Adrenal gland (tissue), 12 donors: ENCODE measurements around the gene NXN. TPM values are rescaled to one million over a fixed set of nuclear protein-coding genes. Genes with fewer than 3 reads are reported as not detected.

ENCODE experiments used
- DNase-seq, 7 donors: peaks; one replicate each; pipeline ENCODE4 v3.0.0-alpha.2; 2019 to 2020
- H3K27ac ChIP-seq, 5 donors: fragments of 200-600 bp; sonication (generic) in 4 of 5; 1 replicate in 3 of 5; 2 replicates in 2 of 5; pipeline versions ENCODE4 v1.5.1 to v1.8.0; 2016 to 2020; ENCODE audit warnings: mild to moderate bottlenecking in 1 of 5
- H3K27me3 ChIP-seq: fragments of 200-600 bp; 2 replicates; pipeline ENCODE4 v1.8.0; 2021
- H3K36me3 ChIP-seq, 2 donors: fragments of 200-600 bp; replicated peaks in 1 of 2; 1 replicate in 1 of 2; 2 replicates in 1 of 2; pipeline versions ENCODE4 v1.5.1 to v1.8.0; 2018 to 2022
- H3K4me1 ChIP-seq, 2 donors: fragments of 200-600 bp; replicated peaks in 1 of 2; 1 replicate in 1 of 2; 2 replicates in 1 of 2; pipeline versions ENCODE4 v1.5.1 to v1.8.0; 2018 to 2021
- H3K4me3 ChIP-seq, 4 donors: fragments of 200-600 bp; sonication (generic) in 3 of 4; one replicate each; pipeline ENCODE4 v1.5.1; 2016 to 2018
- H3K9me3 ChIP-seq, 3 donors: fragments of 200-600 bp; sonication (generic) in 1 of 3; replicated peaks in 1 of 3; 1 replicate in 2 of 3; 2 replicates in 1 of 3; pipeline versions ENCODE4 v1.5.1 to v1.8.0; 2016 to 2021
- CTCF ChIP-seq, 6 experiments: fragments of 450-650 bp in 4 of 6; fragments of 200-600 bp in 2 of 6; sonication (generic) in 1 of 6; IDR thresholded peaks; 1 replicate in 5 of 6; 2 replicates in 1 of 6; pipeline versions ENCODE4 v1.5.1 to v1.8.0; 2016 to 2021; ENCODE audit warnings: antibody characterized with exemption in 6 of 6, mild to moderate bottlenecking in 2 of 6, moderate library complexity in 1 of 6
- POLR2A ChIP-seq, 2 donors: fragments of 450-650 bp; IDR thresholded peaks; one replicate each; pipeline ENCODE4 v1.6.1; 2017; ENCODE audit warnings: antibody characterized with exemption in 2 of 2, mild to moderate bottlenecking in 2 of 2, moderate library complexity in 1 of 2
- WGBS, 4 donors: extraction: QIAGEN DNeasy Blood & Tissue Kit in 2 of 4; methylation state at CpG; one replicate each; pipeline versions ENCODE4 v1.1.5 to v1.1.7; 2013 to 2017; 5-methylcytosine and 5-hydroxymethylcytosine counted together
- intact Hi-C, 2 donors: fragments of 100-400 bp; cut with DNase I; formaldehyde crosslinking; loops; one replicate each; pipeline versions ENCODE4 v1.14.1 to v1.15.0; 2022 to 2023
- polyA plus RNA-seq, 3 donors: library from polyadenylated mRNA; stranded (reverse); fragments of 200-250 nt in 2 of 3; fragments of 350-450 nt in 1 of 3; fragmentation: Illumina TruSeq in 1 of 3; extraction: RNeasy Lipid Tissue Mini Kit (QIAGEN cat#74804) in 1 of 3; gene quantifications; one replicate each; pipeline ENCODE4 v1.2.3, GENCODE V29; 2013 to 2014
- total RNA-seq, 9 donors: library from RNA; depleted of rRNA in 4 of 9; stranded (reverse); fragments of >200 nt in 4 of 9; fragments of 120-200 nt in 1 of 9; fragmentation: NEBNext Ultra II Directional in 1 of 9; extraction: Animal tissue kit (Norgen Biotek cat#: 25700) in 1 of 9; gene quantifications; one replicate each; pipeline versions ENCODE4 v1.1.0 to v1.2.4, GENCODE V29; 2013 to 2023
- donor health status: healthy with polysubstance abuse.
- donor health status: Bipolar disorder and iron deficiency.
- donor health status: DM: yes; HTN: yes; CAD: no.
- donor health status: DM: no; HTN: no; CAD: no.
- donor health status: DM: no; HTN: no; CAD: no.
- donor health status: DM: yes; HTN: yes; CAD: no.

NXN gene
- total and polyA plus RNA-seq, 12 donors: 3.6 to 24.7 (median 10.9) TPM

- no peak for DNase-seq
- no peak overlapping the region for H3K4me3 ChIP-seq
- no peaks in the 10 kb centered on the region for H3K27me3 ChIP-seq
- intact Hi-C loops: no loop called here
- TF ChIP-seq POLR2A (IDR thresholded peaks at IDR 0.05): no peak
- TF ChIP-seq CTCF (IDR thresholded peaks at IDR 0.05): no peak
- H3K36me3 ChIP-seq: no peaks in the 10 kb centered on the region
- 63 to 77% (median 70%) methylated on average over 34 of the region's 34 CpGs for whole genome bisulfite sequencing, 4 donors
- H3K9me3 ChIP-seq: no peaks in the 10 kb centered on the region
- no peak overlapping the region for H3K27ac ChIP-seq
- peaks cover 5 to 11% of the 10 kb centered on the region in 2 donors for H3K4me1 ChIP-seq
These were observed 75.7 kb downstream of the NXN start for GRCh38 chr17:903691-904481.

- DNase-seq: no peak
- H3K27me3 ChIP-seq: no peaks in the 10 kb centered on the region
- peaks cover 5 to 11% of the 10 kb centered on the region in 2 donors for H3K4me1 ChIP-seq
- H3K36me3 ChIP-seq: no peaks in the 10 kb centered on the region
- no peak overlapping the region for H3K4me3 ChIP-seq
- 86 to 92% (median 88%) methylated on average over 8 of the region's 8 CpGs for WGBS, 4 donors
- intact Hi-C loops: no loop called here
- no peak for TF ChIP-seq POLR2A (IDR thresholded peaks at IDR 0.05)
- H3K9me3 ChIP-seq: no peaks in the 10 kb centered on the region
- no peak overlapping the region for H3K27ac ChIP-seq
These were observed 77.1 kb downstream of the NXN start for GRCh38 chr17:902463-902862.

- Histone ChIP-seq H3K27ac (peak overlapping the region in 2 of 5 donors; percentile 80 to 83), H3K36me3 (no peaks in the 10 kb centered on the region), H3K27me3 (no peaks in the 10 kb centered on the region), H3K9me3 (no peaks in the 10 kb centered on the region), H3K4me1 (peaks cover 5 to 11% of the 10 kb centered on the region in 2 donors), H3K4me3 (no peak overlapping the region)
- DNase-seq: no peak
- TF ChIP-seq CTCF (IDR thresholded peaks at IDR 0.05) (no peak), POLR2A (IDR thresholded peaks at IDR 0.05) (no peak)
- 91 to 94% (median 93%) methylated on average over 18 to 21 of the region's 21 CpGs for WGBS, 4 donors
- intact Hi-C loops: no loop called here
These were observed 77.6 kb downstream of the NXN start for GRCh38 chr17:901964-902363.

GRCh38 chr17:901191-901950, 78.2 kb downstream of the NXN start:
- DNase-seq: peak; percentile 35 to 83 (median 68)
- Histone ChIP-seq H3K36me3 (no peaks in the 10 kb centered on the region), H3K27ac (peak overlapping the region in 2 of 5 donors; percentile 80 to 83), H3K4me3 (peak overlapping the region in 1 of 4 donors; percentile 38), H3K27me3 (no peaks in the 10 kb centered on the region), H3K4me1 (peaks cover 5 to 11% of the 10 kb centered on the region in 2 donors), H3K9me3 (no peaks in the 10 kb centered on the region)
- intact Hi-C loops: no loop called here
- 45 to 54% (median 45%) methylated on average over 11 to 18 of the region's 18 CpGs for WGBS, 4 donors
- peak in 1 of 2 donors; percentile 18 for TF ChIP-seq POLR2A (IDR thresholded peaks at IDR 0.05)
- TF ChIP-seq CTCF (IDR thresholded peaks at IDR 0.05): no peak
